HG03064 (cell line): ENCODE data around the gene PCDHA6.
"Not testable (repeated sequence)": the region's sequence is repeated elsewhere in the genome, so short reads cannot be mapped to it uniquely, and the experiment has no call there.

Experiments used
- ATAC-seq: cut with Tn5 transposase; IDR thresholded peaks from one replicate; pipeline ENCODE4 v1.9.1; 2021; ENCODE audit warnings: low read depth; ENCODE audit not compliant: unreplicated experiment

Gene PCDHA6

DNA sequence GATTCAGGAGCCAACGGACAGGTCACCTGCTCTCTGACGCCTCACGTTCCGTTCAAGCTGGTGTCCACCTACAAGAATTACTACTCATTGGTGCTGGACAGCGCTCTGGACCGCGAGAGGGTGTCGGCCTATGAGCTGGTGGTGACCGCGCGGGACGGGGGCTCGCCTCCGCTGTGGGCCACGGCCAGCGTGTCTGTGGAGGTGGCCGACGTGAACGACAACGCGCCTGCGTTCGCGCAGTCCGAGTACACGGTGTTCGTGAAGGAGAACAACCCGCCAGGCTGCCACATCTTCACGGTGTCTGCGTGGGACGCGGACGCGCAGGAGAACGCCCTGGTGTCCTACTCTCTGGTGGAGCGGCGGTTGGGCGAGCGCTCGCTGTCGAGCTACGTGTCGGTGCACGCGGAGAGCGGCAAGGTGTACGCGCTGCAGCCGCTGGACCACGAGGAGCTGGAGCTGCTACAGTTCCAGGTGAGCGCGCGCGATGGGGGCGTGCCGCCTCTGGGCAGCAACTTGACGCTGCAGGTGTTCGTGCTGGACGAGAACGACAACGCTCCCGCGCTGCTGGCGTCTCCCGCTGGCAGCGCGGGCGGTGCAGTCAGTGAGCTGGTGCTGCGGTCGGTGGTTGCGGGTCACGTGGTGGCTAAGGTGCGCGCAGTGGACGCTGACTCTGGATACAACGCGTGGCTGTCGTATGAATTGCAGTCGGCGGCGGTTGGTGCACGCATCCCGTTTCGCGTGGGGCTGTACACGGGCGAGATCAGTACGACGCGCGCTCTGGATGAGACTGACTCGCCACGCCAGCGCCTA lies 29.6 kb downstream of the PCDHA6 start:
- no peak for ATAC-seq

DNA sequence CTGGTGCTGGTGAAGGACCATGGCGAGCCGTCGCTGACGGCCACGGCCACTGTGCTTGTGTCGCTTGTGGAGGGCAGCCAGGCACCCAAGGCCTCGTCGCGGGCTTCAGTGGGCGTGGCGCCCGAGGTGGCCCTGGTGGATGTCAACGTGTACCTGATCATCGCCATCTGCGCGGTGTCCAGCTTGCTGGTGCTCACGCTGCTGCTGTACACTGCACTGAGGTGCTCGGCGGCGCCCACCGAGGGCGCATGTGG lies 30.2 kb downstream of the PCDHA6 start:
- no peak for ATAC-seq

DNA sequence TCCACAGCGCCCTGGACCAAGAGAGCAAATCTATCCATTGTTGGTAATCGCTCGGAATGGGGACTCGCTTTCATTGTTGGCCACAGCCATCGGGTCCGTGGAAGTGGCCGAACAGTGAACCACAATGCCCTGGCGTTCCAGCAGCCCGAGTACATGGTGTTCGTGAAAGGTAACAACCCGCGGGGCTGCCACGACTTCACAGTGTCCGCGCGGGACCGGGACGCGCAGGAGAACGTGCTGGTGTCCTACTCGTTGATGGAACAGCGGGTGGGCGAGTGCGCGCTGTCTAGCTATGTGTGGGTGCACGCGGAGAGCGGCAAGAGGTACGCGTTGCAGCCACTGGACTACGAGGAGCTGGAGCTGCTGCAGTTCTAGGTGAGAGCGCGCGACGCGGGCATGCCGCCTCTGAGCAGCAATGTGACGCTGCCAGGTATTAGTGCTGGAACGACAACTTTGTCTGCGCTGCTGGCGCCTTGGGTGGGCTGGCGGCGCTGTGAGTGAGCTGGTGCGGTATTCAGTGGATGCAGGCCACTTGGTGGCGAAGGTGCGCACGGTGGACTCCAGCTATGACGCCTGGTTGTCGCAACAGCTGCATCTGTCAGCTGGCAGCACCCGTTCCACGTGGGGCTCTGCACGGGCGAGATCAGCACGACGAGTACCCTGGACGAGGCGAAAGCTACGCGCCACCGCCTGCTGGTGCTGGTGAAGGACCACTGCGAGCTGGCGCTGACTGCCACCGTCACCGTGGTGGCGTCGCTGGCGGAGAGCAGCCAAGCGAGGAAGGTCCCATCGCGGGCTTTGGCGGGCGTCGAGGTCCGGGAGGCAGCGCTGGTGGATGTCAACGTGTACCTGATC lies 34.9 kb downstream of the PCDHA6 start:
- ATAC-seq, result no peak

DNA sequence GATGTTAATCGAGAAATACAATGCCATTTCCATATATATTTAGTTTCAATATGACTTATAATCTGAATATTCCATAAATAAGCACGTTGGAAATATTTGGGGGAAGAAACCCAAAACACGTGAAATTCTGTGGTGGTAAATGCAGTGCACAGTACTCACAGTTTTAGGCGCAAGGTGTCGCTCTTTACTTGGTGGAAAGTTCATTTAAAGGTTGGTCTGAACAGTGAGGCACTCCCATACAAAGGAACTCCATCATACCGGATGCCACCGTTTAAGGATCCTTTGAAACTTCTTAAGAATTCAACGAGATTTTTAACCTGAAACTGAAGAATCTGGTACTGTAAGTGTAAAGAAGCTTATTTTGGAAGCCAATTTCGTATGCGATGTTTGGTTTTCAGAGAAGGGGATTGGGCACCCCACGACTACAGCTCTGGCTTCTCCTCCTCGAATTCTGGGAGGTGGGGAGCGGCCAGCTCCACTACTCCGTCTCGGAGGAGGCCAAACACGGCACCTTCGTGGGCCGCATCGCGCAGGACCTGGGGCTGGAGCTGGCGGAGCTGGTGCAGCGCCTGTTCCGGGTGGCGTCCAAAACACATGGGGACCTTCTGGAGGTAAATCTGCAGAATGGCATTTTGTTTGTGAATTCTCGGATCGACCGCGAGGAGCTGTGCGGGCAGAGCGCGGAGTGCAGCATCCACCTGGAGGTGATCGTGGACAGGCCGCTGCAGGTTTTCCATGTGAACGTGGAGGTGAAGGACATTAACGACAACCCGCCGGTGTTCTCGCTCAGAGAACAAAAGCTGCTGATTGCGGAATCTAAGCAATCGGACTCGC lies 41.2 kb downstream of the PCDHA6 start, which contains the start of gene PCDHA11:
PCDHA11 (plus strand) TSS at position 237 of the 834 bp plus-strand sequence; CDS start at position 384, 147 bp downstream.
- ATAC-seq, result no peak

DNA sequence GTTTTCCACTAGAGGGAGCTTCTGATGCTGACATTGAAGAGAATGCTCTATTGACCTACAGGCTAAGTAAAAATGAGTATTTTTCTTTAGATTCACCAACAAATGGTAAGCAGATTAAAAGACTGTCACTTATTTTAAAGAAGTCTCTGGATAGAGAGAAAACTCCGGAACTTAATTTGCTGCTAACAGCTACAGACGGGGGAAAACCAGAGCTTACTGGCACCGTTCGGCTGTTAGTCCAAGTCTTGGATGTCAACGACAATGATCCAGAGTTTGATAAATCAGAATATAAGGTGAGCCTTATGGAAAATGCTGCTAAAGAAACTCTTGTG lies 41.8 kb downstream of the PCDHA6 start:
- no peak for ATAC-seq

DNA sequence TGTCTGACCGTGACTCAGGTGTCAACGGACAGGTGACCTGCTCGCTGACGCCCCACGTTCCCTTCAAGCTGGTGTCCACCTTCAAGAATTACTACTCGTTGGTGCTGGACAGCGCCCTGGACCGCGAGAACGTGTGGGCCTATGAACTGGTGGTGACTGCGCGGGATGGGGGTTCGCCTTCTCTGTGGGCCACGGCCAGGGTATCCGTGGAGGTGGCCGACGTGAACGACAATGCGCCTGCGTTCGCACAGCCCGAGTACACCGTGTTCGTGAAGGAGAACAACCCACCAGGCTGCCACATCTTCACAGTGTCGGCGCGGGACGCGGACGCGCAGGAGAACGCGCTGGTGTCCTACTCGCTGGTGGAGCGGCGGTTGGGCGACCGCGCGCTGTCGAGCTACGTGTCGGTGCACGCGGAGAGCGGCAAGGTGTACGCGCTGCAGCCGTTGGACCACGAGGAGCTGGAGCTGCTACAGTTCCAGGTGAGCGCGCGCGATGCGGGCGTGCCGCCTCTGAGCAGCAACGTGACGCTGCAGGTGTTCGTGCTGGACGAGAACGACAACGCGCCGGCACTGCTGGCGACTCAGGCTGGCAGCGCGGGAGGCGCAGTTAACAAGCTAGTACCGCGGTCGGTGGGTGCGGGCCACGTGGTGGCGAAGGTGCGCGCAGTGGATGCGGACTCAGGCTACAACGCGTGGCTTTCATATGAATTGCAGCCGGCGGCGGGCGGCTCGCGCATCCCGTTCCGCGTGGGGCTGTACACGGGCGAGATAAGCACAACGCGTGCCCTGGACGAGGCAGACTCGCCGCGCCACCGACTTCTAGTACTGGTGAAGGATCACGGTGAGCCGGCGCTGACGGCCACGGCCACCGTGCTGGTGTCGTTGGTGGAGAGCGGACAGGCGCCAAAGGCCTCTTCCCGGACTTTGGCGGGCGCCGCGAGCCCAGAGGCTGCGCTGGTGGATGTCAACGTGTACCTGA lies 42.8 kb downstream of the PCDHA6 start:
- ATAC-seq, result no peak

DNA sequence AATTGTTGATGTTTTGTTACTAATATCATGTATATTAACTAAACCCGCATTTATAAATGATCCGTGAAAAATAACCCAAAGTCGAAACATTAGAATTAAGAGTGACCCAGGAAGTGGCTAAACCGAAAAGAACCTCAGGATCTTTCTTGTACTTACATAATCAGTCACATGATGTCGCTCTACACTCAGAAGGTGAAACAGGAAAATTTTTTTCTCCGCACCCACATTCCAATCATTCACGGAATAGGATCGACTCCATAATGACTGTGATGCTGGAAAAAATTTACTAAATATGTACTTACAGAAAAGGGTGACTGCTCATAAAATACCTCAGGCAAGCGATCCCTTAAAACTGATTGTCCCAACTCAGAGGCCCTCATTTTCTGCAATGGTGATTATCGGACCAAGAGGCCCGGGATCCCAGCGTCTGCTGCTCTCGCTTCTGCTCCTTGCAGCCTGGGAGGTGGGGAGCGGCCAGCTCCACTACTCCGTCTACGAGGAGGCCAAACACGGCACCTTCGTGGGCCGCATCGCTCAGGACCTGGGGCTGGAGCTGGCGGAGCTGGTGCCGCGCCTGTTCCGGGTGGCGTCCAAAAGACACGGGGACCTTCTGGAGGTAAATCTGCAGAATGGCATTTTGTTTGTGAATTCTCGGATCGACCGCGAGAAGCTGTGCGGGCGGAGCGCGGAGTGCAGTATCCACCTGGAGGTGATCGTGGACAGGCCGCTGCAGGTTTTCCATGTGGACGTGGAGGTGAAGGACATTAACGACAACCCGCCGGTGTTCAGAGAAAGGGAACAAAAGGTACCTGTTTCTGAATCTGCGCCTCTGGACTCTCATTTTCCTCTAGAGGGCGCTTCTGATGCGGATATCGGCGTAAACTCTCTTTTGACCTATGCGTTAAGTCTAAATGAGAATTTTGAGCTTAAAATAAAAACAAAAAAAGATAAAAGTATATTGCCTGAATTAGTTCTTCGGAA lies 47.6 kb downstream of the PCDHA6 start, which contains the start of gene PCDHA12:
PCDHA12 (plus strand) TSS at position 224 of the 981 bp plus-strand sequence; CDS start at position 389, 165 bp downstream.
- ATAC-seq, result no peak

DNA sequence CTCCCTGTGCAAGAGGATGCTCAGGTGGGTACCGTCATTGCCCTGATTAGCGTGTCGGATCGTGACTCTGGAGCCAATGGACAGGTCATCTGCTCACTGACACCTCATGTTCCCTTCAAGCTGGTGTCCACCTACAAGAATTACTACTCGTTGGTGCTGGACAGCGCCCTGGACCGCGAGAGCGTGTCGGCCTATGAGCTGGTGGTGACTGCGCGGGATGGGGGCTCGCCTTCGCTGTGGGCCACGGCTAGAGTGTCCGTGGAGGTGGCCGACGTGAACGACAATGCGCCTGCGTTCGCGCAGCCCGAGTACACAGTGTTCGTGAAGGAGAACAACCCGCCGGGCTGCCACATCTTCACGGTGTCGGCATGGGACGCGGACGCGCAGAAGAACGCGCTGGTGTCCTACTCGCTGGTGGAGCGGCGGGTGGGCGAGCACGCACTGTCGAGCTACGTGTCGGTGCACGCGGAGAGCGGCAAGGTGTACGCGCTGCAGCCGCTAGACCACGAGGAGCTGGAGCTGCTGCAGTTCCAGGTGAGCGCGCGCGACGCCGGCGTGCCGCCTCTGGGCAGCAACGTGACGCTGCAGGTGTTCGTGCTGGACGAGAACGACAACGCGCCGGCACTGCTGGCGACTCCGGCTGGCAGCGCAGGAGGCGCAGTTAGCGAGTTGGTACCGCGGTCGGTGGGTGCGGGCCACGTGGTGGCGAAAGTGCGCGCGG lies 48.9 kb downstream of the PCDHA6 start:
- not testable (repeated sequence) for ATAC-seq

DNA sequence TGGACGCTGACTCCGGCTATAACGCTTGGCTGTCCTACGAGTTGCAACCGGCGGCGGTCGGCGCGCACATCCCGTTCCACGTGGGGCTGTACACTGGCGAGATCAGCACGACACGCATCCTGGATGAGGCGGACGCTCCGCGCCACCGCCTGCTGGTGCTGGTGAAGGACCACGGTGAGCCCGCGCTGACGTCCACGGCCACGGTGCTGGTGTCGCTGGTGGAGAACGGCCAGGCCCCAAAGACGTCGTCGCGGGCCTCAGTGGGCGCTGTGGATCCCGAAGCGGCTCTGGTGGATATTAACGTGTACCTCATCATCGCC lies 49.5 kb downstream of the PCDHA6 start:
- no peak for ATAC-seq
